DND-41 (cell line): ENCODE measurements around the gene SEC31A.

Source experiments
- ATAC-seq: fragments of 200-7000 bp; cut with Tn5 transposase; 3 replicates; pipeline ENCODE4 v1.9.1; 2021; ENCODE audit warnings: low read depth; ENCODE audit not compliant: insufficient read depth
- DNase-seq: peaks from one replicate; pipeline ENCODE4 v3.0.0-alpha.2; 2020
- H2AFZ ChIP-seq: 2 replicates; pipeline ENCODE4 v1.6.0; 2012; ENCODE audit warnings: low read depth, low read length
- H3K27ac ChIP-seq: 2 replicates; pipeline ENCODE4 v1.5.1; 2012; ENCODE audit warnings: low read length, inconsistent platforms
- H3K27me3 ChIP-seq: fragments of 200-600 bp; sonication (generic); 2 replicates; pipeline ENCODE4 v1.6.0; 2012; ENCODE audit warnings: low read length, mild to moderate bottlenecking, inconsistent platforms; ENCODE audit not compliant: insufficient read depth, poor library complexity
- H3K36me3 ChIP-seq: 2 replicates; pipeline ENCODE4 v1.5.1; 2012; ENCODE audit warnings: low read length, inconsistent platforms; ENCODE audit not compliant: insufficient read depth
- H3K4me1 ChIP-seq: 2 replicates; pipeline ENCODE4 v1.5.1; 2012; ENCODE audit warnings: mild to moderate bottlenecking, low read length; ENCODE audit not compliant: insufficient read depth
- H3K4me2 ChIP-seq: 2 replicates; pipeline ENCODE4 v1.6.0; 2012; ENCODE audit warnings: mild to moderate bottlenecking, moderate library complexity, low read length, inconsistent platforms; ENCODE audit not compliant: insufficient read depth
- H3K4me3 ChIP-seq, 2 experiments: fragments of 200-600 bp in 1 of 2; shearing (Covaris generic) in 1 of 2; 2 replicates each; pipeline ENCODE4 v1.5.1; 2012 to 2016; ENCODE audit warnings: inconsistent platforms in 2 of 2, low read length in 2 of 2, mild to moderate bottlenecking in 2 of 2, low read depth in 1 of 2, moderate library complexity in 1 of 2
- H3K79me2 ChIP-seq: 2 replicates; pipeline ENCODE4 v1.6.0; 2012; ENCODE audit warnings: low read length, inconsistent platforms; ENCODE audit not compliant: insufficient read depth
- H3K9ac ChIP-seq: 2 replicates; pipeline ENCODE4 v1.6.0; 2012; ENCODE audit warnings: low read depth, mild to moderate bottlenecking, inconsistent platforms, low read length, moderate library complexity
- H3K9me3 ChIP-seq: 2 replicates; pipeline ENCODE4 v1.5.1; 2012; ENCODE audit warnings: low read length, moderate library complexity, mild to moderate bottlenecking, inconsistent platforms; ENCODE audit not compliant: insufficient read depth, severe bottlenecking
- H4K20me1 ChIP-seq: 2 replicates; pipeline ENCODE4 v1.6.0; 2012; ENCODE audit warnings: low read length; ENCODE audit not compliant: insufficient read depth
- CTCF ChIP-seq: IDR thresholded peaks from 2 replicates; pipeline ENCODE4 v1.5.1; 2012; ENCODE audit warnings: borderline replicate concordance, low read length, moderate library complexity, mild to moderate bottlenecking; ENCODE audit not compliant: poor library complexity, severe bottlenecking; ENCODE audit errors: extremely low read depth
- EZH2 ChIP-seq: IDR thresholded peaks from 3 replicates; pipeline ENCODE4 v1.6.1; 2012; ENCODE audit warnings: borderline replicate concordance, low read depth, mild to moderate bottlenecking, moderate library complexity, low read length, inconsistent platforms; ENCODE audit not compliant: severe bottlenecking

The SEC31A gene

GRCh38 chr4:82779032-82779431 lies 111.9 kb downstream of the SEC31A start:
- H3K79me2 ChIP-seq, result peaks cover 74% of the 10 kb centered on the region

GRCh38 chr4:82777857-82778525 lies 113.0 kb downstream of the SEC31A start:
- H2AFZ ChIP-seq, result no peak overlapping the region
- no peak for DNase-seq
- peaks cover 12% of the 10 kb centered on the region for H3K36me3 ChIP-seq
- TF ChIP-seq CTCF, result no peak
- TF ChIP-seq EZH2, result no peak
- no peaks in the 10 kb centered on the region for H3K9me3 ChIP-seq
- no peak overlapping the region for H3K27ac ChIP-seq
- H3K4me3 ChIP-seq, result no peak overlapping the region
- no peak overlapping the region for H3K4me2 ChIP-seq
- H3K27me3 ChIP-seq, result no peaks in the 10 kb centered on the region
- no peak overlapping the region for H3K9ac ChIP-seq
- no peak for ATAC-seq
- H3K4me1 ChIP-seq, result 0 out of 2 replicates have a peak, but pooled peaks cover 5% of the 10 kb centered on the region
- peaks cover 71% of the 10 kb centered on the region for H3K79me2 ChIP-seq
- peaks cover 53% of the 10 kb centered on the region for H4K20me1 ChIP-seq

More at GRCh38 chr4:82779032-82779431, 111.9 kb downstream of the SEC31A start:
- Histone ChIP-seq H3K9me3 (no peaks in the 10 kb centered on the region), H3K4me1 (0 out of 2 replicates have a peak, but pooled peaks cover 5% of the 10 kb centered on the region), H3K4me2 (no peak overlapping the region), H3K27ac (no peak overlapping the region), H3K27me3 (no peaks in the 10 kb centered on the region), H3K36me3 (peaks cover 12% of the 10 kb centered on the region), H4K20me1 (peaks cover 51% of the 10 kb centered on the region), H2AFZ (no peak overlapping the region), H3K4me3 (no peak overlapping the region), H3K9ac (no peak overlapping the region)
- no peak for ATAC-seq
- no peak for DNase-seq
- TF ChIP-seq EZH2 (no peak), CTCF (no peak)

GRCh38 chr4:82776925-82777542 lies 113.9 kb downstream of the SEC31A start:
- TF ChIP-seq CTCF, result no peak
- TF ChIP-seq EZH2, result no peak
- H3K4me3 ChIP-seq, result no peak overlapping the region
- peaks cover 48% of the 10 kb centered on the region for H4K20me1 ChIP-seq
- H3K79me2 ChIP-seq, result peaks cover 70% of the 10 kb centered on the region
- H3K4me1 ChIP-seq, result 0 out of 2 replicates have a peak, but pooled peaks cover 5% of the 10 kb centered on the region
- H3K27ac ChIP-seq, result no peak overlapping the region
- no peak for ATAC-seq
- H3K36me3 ChIP-seq, result peaks cover 12% of the 10 kb centered on the region
- no peak overlapping the region for H2AFZ ChIP-seq
- no peak overlapping the region for H3K4me2 ChIP-seq
- no peaks in the 10 kb centered on the region for H3K27me3 ChIP-seq
- H3K9ac ChIP-seq, result no peak overlapping the region
- DNase-seq, result no peak
- H3K9me3 ChIP-seq, result no peaks in the 10 kb centered on the region
